Endothelial cell of umbilical vein (primary cell): ENCODE results near the gene PIRT.

Source experiments
- CTCF ChIP-seq, 2 donors: IDR thresholded peaks; 1 replicate in 1 of 2; 2 replicates in 1 of 2; pipeline ENCODE4 v1.5.1; 2011; ENCODE audit warnings: low read length in 2 of 2, mild to moderate bottlenecking in 2 of 2, moderate library complexity in 2 of 2, control low read depth in 1 of 2, inconsistent platforms in 1 of 2, low read depth in 1 of 2; ENCODE audit not compliant: insufficient read depth in 1 of 2; ENCODE audit errors: extremely low read depth in 1 of 2
- EZH2 ChIP-seq: IDR thresholded peaks from 2 replicates; pipeline ENCODE4 v1.6.1; 2012; ENCODE audit warnings: borderline replicate concordance, low read depth, mild to moderate bottlenecking, moderate library complexity, low read length, inconsistent platforms; ENCODE audit not compliant: severe bottlenecking
- GATA2 ChIP-seq: IDR thresholded peaks from 2 replicates; pipeline ENCODE4 v1.7.0; 2011; ENCODE audit warnings: low read depth, mild to moderate bottlenecking, moderate library complexity, mixed read lengths, low read length; ENCODE audit not compliant: insufficient read length, insufficient read depth
- MAX ChIP-seq: IDR thresholded peaks from 2 replicates; pipeline ENCODE4 v1.6.1; 2011; ENCODE audit not compliant: insufficient read depth, insufficient read length
- POLR2A ChIP-seq: IDR thresholded peaks from 2 replicates; pipeline ENCODE4 v1.6.1; 2012; ENCODE audit warnings: low read depth, mild to moderate bottlenecking, control low read depth, low read length
- POLR2AphosphoS5 ChIP-seq: IDR thresholded peaks from 2 replicates; pipeline ENCODE4 v1.6.1; 2012; ENCODE audit warnings: low read depth, mild to moderate bottlenecking, control low read depth, low read length, moderate library complexity; ENCODE audit not compliant: insufficient read depth

DNA sequence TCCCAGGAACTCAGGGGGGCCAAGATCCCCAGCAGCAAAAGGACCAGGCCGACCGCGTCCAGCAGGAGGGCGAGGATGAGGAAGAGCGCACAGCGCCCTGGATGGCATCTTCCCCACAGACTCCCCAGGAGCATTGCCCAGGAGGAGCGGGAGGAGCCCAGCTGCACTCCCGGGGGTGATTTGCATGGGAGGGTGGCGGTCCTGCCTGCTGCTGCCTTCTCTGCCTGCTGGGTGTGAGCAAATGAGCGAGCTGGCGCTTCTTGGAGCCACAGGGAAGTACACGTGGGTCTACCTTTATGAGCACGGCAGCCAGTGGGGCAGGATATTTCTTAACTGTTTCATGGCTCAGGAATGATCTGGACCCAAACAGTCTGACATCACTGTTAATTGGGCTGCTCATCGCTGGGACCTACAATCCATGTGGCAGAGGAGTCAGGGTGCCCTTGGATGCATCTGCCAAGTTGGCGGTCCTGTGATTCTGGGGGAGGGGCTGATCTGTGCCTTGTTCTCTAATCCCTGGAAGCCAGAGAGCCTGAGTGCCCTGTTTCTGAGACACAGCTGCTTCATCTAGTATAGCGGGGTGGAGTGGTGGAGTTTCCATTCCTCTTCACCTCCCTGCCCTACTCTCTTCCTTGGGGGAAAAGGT is 33.9 kb downstream of the PIRT start, which contains the start of gene TMEM238L:
- TF ChIP-seq CTCF (IDR thresholded peaks at IDR 0.05; ENCODE audit: extremely low read depth in 1 of 2, insufficient read depth in 1 of 2, low read depth in 1 of 2, low read length in 2 of 2): no peak
- TF ChIP-seq MAX: no peak
- TF ChIP-seq POLR2A: no peak
- no peak for TF ChIP-seq GATA2
- no peak for TF ChIP-seq POLR2AphosphoS5
- TF ChIP-seq EZH2: no peak
